HepG2 (cell line): ENCODE results near the gene ACOT8. TPM values are rescaled to one million over a fixed set of nuclear protein-coding genes. Genes with fewer than 3 reads are reported as not detected.

ENCODE experiments used
- AFF4 ChIP-seq: sonication (generic); formaldehyde crosslinking; IDR thresholded peaks from 2 replicates; pipeline ENCODE4 v1.4.0; 2020; ENCODE audit warnings: missing genetic modification reagents
- ARNTL ChIP-seq: sonication (generic); formaldehyde crosslinking; IDR thresholded peaks from 2 replicates; pipeline ENCODE4 v1.4.0; 2020; ENCODE audit warnings: mild to moderate bottlenecking, missing genetic modification reagents
- ATF4 ChIP-seq, 2 experiments: fragments of 450-650 bp in 1 of 2; sonication (generic) in 1 of 2; formaldehyde crosslinking; IDR thresholded peaks; 2 replicates each; pipeline versions ENCODE4 v1.5.0 to v1.8.0; 2020 to 2022; ENCODE audit warnings: mild to moderate bottlenecking in 1 of 2, missing genetic modification reagents in 1 of 2
- DMTF1 ChIP-seq: sonication (generic); formaldehyde crosslinking; IDR thresholded peaks from 2 replicates; pipeline ENCODE4 v1.4.0; 2020; ENCODE audit warnings: mild to moderate bottlenecking, missing genetic modification reagents
- FOXO1 ChIP-seq: sonication (generic); formaldehyde crosslinking; IDR thresholded peaks from 2 replicates; pipeline ENCODE4 v1.4.0; 2020; ENCODE audit warnings: missing genetic modification reagents
- HNRNPUL1 ChIP-seq: fragments of 200-400 bp; formaldehyde crosslinking; IDR thresholded peaks from 2 replicates; pipeline ENCODE4 v1.6.1; 2017; ENCODE audit warnings: low read depth, mild to moderate bottlenecking, low read length, moderate library complexity
- ZBTB46 ChIP-seq: sonication (generic); formaldehyde crosslinking; IDR thresholded peaks from 2 replicates; pipeline ENCODE4 v1.4.0; 2020; ENCODE audit warnings: mild to moderate bottlenecking, missing genetic modification reagents, borderline replicate concordance
- ZNF333 ChIP-seq: sonication (generic); formaldehyde crosslinking; IDR thresholded peaks from 2 replicates; pipeline ENCODE4 v1.4.0; 2020; ENCODE audit warnings: mild to moderate bottlenecking, missing genetic modification reagents, borderline replicate concordance
- ZNF652 ChIP-seq: IDR thresholded peaks from 2 replicates; pipeline ENCODE4 v1.6.1; 2016; ENCODE audit warnings: low read depth, borderline replicate concordance
- ZNF780A ChIP-seq: sonication (generic); formaldehyde crosslinking; IDR thresholded peaks from 2 replicates; pipeline ENCODE4 v1.8.0; 2022; ENCODE audit warnings: mild to moderate bottlenecking, missing genetic modification reagents, moderate library complexity
- polyA plus RNA-seq, 8 experiments: library from polyadenylated mRNA; depleted of rRNA in 3 of 8; stranded (reverse) in 7 of 8; unstranded in 1 of 8; fragments of >200 nt; fragmentation: Illumina TruSeq in 4 of 8; extraction: Trizol in 4 of 8; gene quantifications; 2 replicates each; pipeline versions ENCODE4 v1.2.1 to v1.2.3, GENCODE V29; 2011 to 2016; ENCODE audit warnings: low read depth in 4 of 8, missing spikeins in 1 of 8, mixed read lengths in 1 of 8; ENCODE audit not compliant: insufficient read depth in 1 of 8
- total RNA-seq, 5 experiments: library from RNA; depleted of rRNA; stranded (reverse); fragments of >200 nt; fragmentation: Illumina TruSeq; extraction: Trizol; gene quantifications; 2 replicates each; pipeline ENCODE4 v1.2.3, GENCODE V29; 2016; ENCODE audit warnings: low read depth in 1 of 5
- TF ChIP-seq, protein P1 (sequence below): sonication (generic); formaldehyde crosslinking; IDR thresholded peaks from 2 replicates; pipeline ENCODE4 v1.4.0; 2020; ENCODE audit warnings: missing genetic modification reagents
- TF ChIP-seq, protein P2 (sequence below): sonication (generic); formaldehyde crosslinking; IDR thresholded peaks from 2 replicates; pipeline ENCODE4 v1.5.0; 2020; ENCODE audit warnings: missing genetic modification reagents
- TF ChIP-seq, protein P3 (sequence below): sonication (generic); formaldehyde crosslinking; IDR thresholded peaks from 2 replicates; pipeline ENCODE4 v1.4.0; 2020; ENCODE audit warnings: missing genetic modification reagents, borderline replicate concordance

The ACOT8 gene
- total and polyA plus RNA-seq, 2 of the 13 experiments (the other 11 are each of a cell fraction or from before 2014, with no cell fraction given) = 31.4 to 45.5 TPM

- TF ChIP-seq ATF4 (CRISPR knock-in tag; IDR thresholded peaks at IDR 0.05) (no peak), AFF4 (no peak), ZNF780A (no peak), ZNF652 (no peak), FOXO1 (CRISPR knock-in tag) (no peak), HNRNPUL1 (no peak), ZBTB46 (CRISPR knock-in tag) (no peak), DMTF1 (CRISPR knock-in tag) (no peak), ZNF333 (CRISPR knock-in tag) (no peak), ARNTL (CRISPR knock-in tag) (no peak)
- TF ChIP-seq, protein P1, sequence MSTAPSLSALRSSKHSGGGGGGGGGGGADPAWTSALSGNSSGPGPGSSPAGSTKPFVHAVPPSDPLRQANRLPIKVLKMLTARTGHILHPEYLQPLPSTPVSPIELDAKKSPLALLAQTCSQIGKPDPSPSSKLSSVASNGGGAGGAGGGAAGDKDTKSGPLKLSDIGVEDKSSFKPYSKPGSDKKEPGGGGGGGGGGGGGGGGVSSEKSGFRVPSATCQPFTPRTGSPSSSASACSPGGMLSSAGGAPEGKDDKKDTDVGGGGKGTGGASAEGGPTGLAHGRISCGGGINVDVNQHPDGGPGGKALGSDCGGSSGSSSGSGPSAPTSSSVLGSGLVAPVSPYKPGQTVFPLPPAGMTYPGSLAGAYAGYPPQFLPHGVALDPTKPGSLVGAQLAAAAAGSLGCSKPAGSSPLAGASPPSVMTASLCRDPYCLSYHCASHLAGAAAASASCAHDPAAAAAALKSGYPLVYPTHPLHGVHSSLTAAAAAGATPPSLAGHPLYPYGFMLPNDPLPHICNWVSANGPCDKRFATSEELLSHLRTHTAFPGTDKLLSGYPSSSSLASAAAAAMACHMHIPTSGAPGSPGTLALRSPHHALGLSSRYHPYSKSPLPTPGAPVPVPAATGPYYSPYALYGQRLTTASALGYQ (CRISPR knock-in tag) = no peak
- TF ChIP-seq, protein P2, sequence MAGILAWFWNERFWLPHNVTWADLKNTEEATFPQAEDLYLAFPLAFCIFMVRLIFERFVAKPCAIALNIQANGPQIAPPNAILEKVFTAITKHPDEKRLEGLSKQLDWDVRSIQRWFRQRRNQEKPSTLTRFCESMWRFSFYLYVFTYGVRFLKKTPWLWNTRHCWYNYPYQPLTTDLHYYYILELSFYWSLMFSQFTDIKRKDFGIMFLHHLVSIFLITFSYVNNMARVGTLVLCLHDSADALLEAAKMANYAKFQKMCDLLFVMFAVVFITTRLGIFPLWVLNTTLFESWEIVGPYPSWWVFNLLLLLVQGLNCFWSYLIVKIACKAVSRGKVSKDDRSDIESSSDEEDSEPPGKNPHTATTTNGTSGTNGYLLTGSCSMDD (CRISPR knock-in tag) = no peak
- TF ChIP-seq, protein P3, sequence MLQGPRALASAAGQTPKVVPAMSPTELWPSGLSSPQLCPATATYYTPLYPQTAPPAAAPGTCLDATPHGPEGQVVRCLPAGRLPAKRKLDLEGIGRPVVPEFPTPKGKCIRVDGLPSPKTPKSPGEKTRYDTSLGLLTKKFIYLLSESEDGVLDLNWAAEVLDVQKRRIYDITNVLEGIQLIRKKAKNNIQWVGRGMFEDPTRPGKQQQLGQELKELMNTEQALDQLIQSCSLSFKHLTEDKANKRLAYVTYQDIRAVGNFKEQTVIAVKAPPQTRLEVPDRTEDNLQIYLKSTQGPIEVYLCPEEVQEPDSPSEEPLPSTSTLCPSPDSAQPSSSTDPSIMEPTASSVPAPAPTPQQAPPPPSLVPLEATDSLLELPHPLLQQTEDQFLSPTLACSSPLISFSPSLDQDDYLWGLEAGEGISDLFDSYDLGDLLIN (CRISPR knock-in tag) = no peak
These were observed 4.3 kb upstream of the ACOT8 start (continued) for GRCh38 chr20:45861221-45862075.
